SH-SY5Y (cell line): Measurements from ENCODE around the gene CD69.

Experiments used
- GATA2 ChIP-seq: IDR thresholded peaks from 2 replicates; pipeline ENCODE4 v1.6.1; 2011; ENCODE audit warnings: mild to moderate bottlenecking, low read depth, low read length
- GATA3 ChIP-seq: IDR thresholded peaks from 2 replicates; pipeline ENCODE4 v1.6.1; 2011; ENCODE audit warnings: low read depth, mild to moderate bottlenecking, low read length, moderate library complexity

DNA sequence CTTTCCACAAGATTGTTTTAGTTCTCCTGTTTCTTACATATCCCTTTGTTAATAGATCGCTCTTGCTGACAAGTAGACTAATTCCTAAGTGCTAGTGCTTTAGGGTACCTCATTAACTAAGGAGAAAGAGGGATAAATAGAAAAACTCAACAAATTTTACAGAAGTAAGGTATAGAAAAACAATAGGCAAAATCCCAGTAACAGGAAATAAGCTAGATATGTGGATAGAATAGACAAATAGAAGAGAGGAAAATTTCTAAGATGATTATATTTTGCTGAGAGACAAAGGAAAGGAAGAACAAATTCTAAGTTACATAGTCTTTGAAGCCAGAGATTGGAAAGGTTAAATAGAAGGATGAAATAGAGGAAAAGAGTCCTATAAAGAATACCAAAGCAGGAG, 1.0 kb downstream of the CD69 start:
- no peak for TF ChIP-seq GATA3
- TF ChIP-seq GATA2, result no peak
